T-helper 2 cell treated with Interferon-gamma antibody and Interleukin-4, amounts not matched to agents 100 ng/mL and 5 ng/mL, for 36 hours (primary cell): ENCODE results near the gene RAB4B. TPM values are rescaled to one million over a fixed set of nuclear protein-coding genes. Genes with fewer than 3 reads are reported as not detected.
"Not testable (repeated sequence)": the region's sequence is repeated elsewhere in the genome, so short reads cannot be mapped to it uniquely, and the experiment has no call there.

ENCODE experiments used
- intact Hi-C: fragments of 100-400 bp; cut with micrococcal nuclease; formaldehyde crosslinking; loops from one replicate; pipeline ENCODE4 v1.15.1; 2023
- total RNA-seq: library from RNA; stranded (reverse); gene quantifications from 2 replicates; pipeline ENCODE4 v1.2.3, GENCODE V29; 2022

RAB4B gene
- 42.3 and 45.6 TPM in 2 replicates for total RNA-seq

DNA sequence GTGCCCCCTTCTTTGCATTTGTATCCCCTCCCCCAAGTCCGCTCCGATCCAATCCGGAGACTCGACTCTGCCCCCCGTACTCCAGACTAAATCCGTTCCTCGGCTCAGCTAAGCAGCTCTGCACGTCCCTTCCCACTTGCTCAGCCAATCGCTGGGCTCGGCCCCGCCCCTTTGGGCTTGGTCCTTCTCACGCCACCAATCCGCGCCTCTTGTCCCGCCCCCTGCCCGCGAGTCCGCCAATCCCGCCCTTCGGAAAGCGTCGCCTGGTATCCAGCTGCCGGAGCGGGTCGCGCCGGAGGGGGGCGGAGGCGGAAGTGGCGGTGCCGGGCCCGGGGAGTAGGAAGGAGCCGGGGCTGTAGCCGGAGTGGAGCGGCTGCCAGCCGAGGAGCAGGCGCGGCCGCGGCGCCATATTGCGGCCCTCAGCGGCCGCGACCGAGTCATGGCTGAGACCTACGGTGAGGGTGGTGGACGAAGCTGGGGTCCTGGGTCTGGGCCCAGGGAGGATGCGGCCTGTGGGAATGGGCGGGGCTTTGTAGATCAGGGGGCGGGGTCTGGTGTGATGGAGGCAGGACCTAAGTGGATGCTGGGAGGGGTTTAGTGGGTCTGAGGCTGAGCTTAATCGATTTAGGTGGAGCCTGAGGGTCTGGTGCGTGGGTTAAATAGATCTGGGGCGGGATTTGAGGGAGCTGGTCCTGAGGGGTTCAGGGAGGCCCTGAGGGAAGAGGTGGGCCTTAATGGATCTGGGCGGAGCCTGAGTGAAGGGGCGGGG lies at the start of gene RAB4B:
TSS of gene RAB4B (plus strand) at position 311 of the 769 bp plus-strand sequence. CDS start at position 440, 129 bp downstream.
- intact Hi-C loops: loop anchor here (1.0 to 10.0 kb wide), 8 partner anchors 20 to 487 kb away; partner anchors contain the start of genes COQ8B, HNRNPUL1, NUMBL and SERTAD3

- intact Hi-C loops: not testable (repeated sequence)
Observed at GRCh38 chr19:40730065-40730464, 48.0 kb upstream of the RAB4B start.

GRCh38 chr19:40732304-40732703 lies 45.7 kb upstream of the RAB4B start:
- intact Hi-C loops: not testable (repeated sequence)

- intact Hi-C loops: no loop called here
Observed at GRCh38 chr19:40733149-40733548, 44.9 kb upstream of the RAB4B start.

- intact Hi-C loops: no loop called here
Observed at GRCh38 chr19:40735013-40735771, 42.9 kb upstream of the RAB4B start.

DNA sequence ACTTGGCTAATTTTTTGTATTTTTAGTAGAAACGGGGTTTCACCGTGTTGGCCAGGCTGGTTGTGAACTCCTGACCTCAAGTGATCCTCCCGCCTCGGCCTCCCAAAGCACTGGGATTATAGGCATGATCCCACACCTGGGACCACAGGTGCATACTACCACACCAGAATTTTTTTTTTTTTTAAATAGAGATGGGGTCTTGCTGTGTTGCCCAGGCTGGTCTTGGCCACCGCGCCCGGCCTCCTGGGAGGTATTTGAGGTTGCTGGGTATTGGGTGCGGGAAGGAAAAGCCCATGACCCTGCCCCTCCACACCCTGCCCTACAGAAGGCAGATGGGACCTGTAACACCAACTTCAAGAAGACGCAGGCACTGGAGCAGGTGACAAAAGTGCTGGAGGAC lies 41.4 kb upstream of the RAB4B start:
- intact Hi-C loops: no loop called here

DNA sequence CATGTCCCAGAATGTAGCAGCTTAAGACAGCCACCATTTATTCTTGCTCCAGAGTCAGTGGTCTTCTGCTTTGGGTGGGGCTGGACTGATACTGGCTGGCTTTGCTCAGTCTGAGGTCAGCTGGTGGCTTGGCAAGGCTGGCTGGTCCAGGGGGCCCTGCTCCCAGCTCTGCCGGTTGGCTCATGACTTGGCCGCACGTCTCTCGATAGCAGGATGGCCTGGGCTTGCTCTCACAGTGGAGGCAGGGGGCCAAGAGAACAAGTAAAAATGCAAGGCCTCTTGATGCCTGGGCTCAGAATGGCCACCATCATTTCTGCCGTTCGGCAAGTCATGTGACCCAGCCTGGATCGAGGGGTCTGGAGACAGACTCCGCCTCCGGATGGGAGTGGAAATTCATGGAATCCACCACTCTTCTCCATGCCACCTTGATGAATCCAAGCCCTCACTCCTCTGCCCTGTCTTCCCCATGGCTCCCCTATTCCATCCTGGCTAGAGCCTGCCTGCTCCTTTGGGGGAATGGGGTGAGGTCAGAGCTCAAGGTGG lies 40.9 kb upstream of the RAB4B start:
- intact Hi-C loops: no loop called here

DNA sequence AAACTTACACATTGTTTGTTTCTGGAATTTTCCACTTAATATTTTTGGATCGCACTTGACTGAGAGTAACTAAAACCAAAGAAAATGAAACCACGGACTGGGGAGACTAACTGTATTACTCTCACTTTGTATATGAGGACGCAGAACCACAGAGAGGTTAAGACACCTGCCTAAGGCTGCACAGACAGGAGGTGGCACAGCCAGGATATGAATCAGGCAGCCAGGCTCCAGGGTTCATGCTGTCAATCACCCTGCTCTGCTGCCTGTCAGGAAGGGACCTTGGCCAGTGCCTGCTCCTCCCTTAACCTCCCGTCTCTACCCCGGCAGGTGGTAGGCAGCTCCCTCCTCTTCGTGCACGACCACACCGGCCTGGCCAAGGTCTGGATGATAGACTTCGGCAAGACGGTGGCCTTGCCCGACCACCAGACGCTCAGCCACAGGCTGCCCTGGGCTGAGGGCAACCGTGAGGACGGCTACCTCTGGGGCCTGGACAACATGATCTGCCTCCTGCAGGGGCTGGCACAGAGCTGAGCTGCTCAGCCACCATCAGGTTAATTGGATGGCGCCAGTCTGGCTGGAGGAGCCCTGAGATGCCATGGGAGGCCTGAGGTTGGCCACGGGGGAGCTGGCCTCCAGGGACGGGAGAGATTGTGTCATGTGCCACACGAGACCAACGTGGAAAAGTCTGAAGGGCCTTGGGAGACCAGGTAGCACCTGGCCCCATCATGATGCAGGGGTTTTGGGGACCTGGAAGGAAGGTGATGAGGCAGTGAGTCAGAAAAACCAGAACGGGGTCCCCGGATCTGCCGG lies 38.8 kb upstream of the RAB4B start:
- intact Hi-C loops: no loop called here

DNA sequence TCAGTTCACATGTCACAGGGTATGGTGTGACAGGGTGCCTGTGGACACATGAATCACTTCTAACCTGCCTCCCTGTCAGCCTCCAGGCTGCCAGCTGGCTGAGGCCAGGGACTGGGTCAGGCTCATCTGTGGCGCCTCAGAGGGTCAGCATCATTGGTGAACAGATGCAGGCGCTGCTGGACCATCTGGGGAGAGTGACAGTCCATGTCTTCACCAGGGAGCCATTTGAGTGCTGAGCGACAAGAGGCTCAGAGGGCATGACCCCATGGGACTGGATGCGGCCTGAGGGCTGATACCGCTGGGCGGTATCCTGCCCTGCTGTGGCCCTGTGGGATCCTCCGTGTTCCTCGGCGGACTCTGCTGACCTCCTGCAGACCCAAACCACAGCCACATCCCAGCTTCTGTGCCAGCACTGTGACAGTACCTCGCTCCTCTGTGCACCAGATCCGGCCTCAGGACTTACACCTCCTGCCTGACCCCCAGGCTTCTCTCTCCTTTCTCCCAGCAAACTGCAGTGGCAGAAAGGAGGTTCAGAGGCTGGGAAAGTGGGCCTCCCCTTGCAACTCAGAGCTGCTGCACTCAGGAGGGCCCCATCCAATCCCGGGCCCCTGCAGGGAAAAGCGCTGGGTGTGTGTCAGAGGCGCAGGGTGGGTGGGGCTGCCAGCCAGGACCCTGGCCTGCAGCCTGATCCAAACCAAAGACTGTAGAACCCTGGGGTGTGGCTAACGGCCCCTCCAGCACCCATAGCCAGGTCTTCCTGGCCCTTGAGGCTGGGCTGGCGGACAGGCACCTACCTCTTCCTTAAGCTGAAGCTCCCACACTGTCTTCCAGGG lies 38.0 kb upstream of the RAB4B start:
- intact Hi-C loops: no loop called here

GRCh38 chr19:40740747-40741146 lies 37.3 kb upstream of the RAB4B start:
- intact Hi-C loops: no loop called here

DNA sequence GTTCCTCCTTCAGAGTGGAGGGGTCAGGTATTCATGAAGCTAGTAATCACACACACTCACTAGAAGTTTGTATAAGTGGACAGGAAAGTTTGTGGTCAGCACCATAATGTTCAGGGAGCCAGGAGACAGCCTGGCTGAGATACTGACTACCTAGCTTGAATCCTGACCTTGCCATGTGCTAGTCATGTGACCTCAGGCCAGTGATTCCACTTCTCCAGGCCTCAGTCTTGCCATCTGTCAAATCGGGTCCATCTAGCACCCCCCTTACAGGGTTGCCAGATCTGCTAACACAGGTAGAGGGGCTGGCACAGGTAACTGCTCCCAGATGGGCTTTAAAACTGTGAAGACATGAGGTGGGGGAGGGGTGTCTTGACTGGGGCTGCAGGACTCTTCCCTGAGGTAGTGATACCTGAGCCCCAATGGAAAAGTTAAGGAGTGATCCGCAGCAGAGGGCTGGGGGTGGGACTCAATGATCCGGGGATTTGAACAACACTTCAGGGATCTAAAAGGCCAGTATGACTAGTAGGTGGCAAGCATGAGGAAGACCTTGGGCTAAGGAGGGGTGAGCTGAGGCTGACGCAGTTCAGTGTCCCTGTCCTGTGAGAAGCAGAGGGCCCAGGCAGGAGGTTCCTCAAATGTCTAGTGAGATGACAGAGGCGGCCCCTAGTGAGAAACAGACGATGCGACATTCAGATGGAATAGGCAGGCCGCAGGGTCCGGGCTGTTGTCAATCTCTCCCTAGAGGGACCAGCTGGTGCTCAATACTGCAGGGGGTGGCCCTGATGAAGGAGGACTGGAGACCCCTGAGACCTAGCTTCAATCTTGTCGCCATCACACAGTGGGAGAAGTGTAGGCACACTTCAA lies 36.3 kb upstream of the RAB4B start:
- intact Hi-C loops: no loop called here

- intact Hi-C loops: no loop called here
Observed at GRCh38 chr19:40742477-40742876, 35.6 kb upstream of the RAB4B start.

DNA sequence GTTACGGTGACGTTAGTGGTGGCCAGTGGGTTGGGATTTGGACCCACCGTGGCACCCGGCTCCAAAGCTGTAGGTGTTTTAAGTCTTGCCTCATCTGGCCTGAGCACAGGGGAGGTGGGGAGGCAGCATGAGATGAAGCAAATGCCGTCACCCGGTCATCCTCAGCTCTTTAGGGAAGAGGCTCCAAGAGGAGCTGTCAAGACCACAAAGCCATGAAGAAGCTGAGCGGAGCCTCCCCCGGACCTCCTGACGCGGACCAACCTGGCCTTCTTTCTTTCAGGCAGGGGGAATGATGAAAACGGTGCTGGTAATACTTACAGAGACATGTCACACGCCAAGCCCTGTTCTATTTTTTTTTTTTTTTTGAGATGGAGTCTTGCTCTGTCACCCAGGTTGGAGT lies 35.2 kb upstream of the RAB4B start:
- intact Hi-C loops: no loop called here

GRCh38 chr19:40743926-40744325 lies 34.1 kb upstream of the RAB4B start:
- intact Hi-C loops: no loop called here

DNA sequence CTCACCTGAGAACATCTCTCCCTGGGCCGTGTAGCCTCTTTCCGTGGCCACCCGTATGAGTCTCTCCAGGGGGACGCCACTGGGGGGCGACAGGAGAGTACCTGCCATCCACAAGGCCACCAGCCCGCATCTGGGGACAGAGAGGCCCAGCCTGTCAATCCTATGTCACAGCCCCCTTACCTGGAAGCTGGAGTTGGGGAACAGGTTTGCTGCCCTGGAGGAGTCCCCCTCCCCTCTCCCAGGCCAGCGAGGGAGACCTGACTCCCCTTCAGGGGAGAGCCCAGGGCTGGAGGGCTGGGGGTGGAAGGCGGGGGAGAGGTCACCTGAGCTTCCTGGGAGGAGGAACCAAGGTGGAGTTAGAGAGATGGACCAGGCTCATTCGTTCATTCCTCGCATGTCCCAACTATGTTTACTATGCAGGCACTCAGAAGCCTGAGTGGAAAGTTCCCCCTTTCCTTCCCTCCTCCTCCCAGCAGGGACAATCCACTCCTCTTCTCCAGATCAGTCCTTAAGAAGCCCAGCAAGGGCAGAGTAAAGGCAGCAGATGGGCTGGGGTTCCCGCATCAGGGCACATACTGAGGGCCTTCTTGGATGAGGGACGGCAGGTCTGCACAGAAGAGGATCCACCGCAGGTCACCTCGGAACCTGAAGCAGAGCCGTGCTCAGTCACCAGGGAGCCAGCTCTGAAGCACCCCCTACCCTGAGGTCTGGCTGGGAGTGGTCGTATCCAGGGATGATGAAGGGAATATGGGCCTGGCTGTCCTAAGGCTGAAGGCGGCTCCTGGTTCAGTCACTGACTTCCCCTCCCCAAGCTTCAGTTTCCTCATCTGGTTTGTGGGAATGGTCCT lies 33.3 kb upstream of the RAB4B start:
- intact Hi-C loops: no loop called here

GRCh38 chr19:40745402-40745780 lies 32.7 kb upstream of the RAB4B start:
- intact Hi-C loops: no loop called here

GRCh38 chr19:40747536-40747935 lies 30.5 kb upstream of the RAB4B start:
- intact Hi-C loops: no loop called here

- intact Hi-C loops: loop anchor here (1.0 to 5.0 kb wide), 5 partner anchors 35 to 138 kb away; no protein-coding TSS in a partner anchor
Observed at GRCh38 chr19:40750058-40750873, 27.8 kb upstream of the RAB4B start, which contains the start of gene ACTMAP. TSS of gene ACTMAP (minus strand) at chr19:40750477. CDS start at chr19:40749803, 674 bp downstream.
